ENCODE measurements around the gene FILIP1L.

The FILIP1L gene

GRCh38 chr3:99789011-99789721 lies 325.1 kb downstream of the FILIP1L start:
- DNase-seq (ENCODE audit: low spot score): peak; percentile 86
